Lung (tissue), 12 donors: ENCODE measurements around the gene FAM210A. TPM values are rescaled to one million over a fixed set of nuclear protein-coding genes. Genes with fewer than 3 reads are reported as not detected.

Source experiments
- ATAC-seq: fragments of 200-7000 bp; cut with Tn5 transposase; one replicate; pipeline ENCODE4 v1.9.1; 2020; ENCODE audit warnings: moderate number of reproducible peaks; ENCODE audit not compliant: insufficient read depth, low FRiP score
- DNase-seq, 3 donors: peaks; one replicate each; pipeline ENCODE4 v3.0.0-alpha.2; 2013 to 2017
- H3K27ac ChIP-seq, 2 donors: one replicate each; pipeline ENCODE4 v1.5.1; 2013; ENCODE audit warnings: mild to moderate bottlenecking in 2 of 2, moderate library complexity in 2 of 2, control low read depth in 1 of 2, inconsistent platforms in 1 of 2, low read depth in 1 of 2, low read length in 1 of 2
- H3K27me3 ChIP-seq, 3 donors: one replicate each; pipeline ENCODE4 v1.5.1; 2013; ENCODE audit warnings: low read length in 2 of 3; ENCODE audit not compliant: control insufficient read depth in 3 of 3, insufficient read depth in 3 of 3
- H3K36me3 ChIP-seq, 4 donors: one replicate each; pipeline ENCODE4 v1.5.1; 2013; ENCODE audit warnings: low read length in 4 of 4, mild to moderate bottlenecking in 1 of 4, moderate library complexity in 1 of 4; ENCODE audit not compliant: control insufficient read depth in 4 of 4, insufficient read depth in 4 of 4
- H3K4me1 ChIP-seq, 5 donors: one replicate each; pipeline ENCODE4 v1.5.1; 2013; ENCODE audit warnings: low read length in 5 of 5, mild to moderate bottlenecking in 2 of 5, moderate library complexity in 1 of 5; ENCODE audit not compliant: control insufficient read depth in 5 of 5, insufficient read depth in 5 of 5
- H3K4me3 ChIP-seq: one replicate; pipeline ENCODE4 v1.5.1; 2013; ENCODE audit warnings: mild to moderate bottlenecking, control low read depth, moderate library complexity
- H3K9ac ChIP-seq, 2 donors: one replicate each; pipeline ENCODE4 v1.5.1; 2013; ENCODE audit warnings: low read length in 2 of 2, control low read depth in 1 of 2; ENCODE audit not compliant: insufficient read depth in 1 of 2
- H3K9me3 ChIP-seq, 4 donors: one replicate each; pipeline ENCODE4 v1.5.1; 2013; ENCODE audit warnings: low read length in 3 of 4, mild to moderate bottlenecking in 1 of 4, moderate library complexity in 1 of 4; ENCODE audit not compliant: control insufficient read depth in 4 of 4, insufficient read depth in 3 of 4
- WGBS, 2 donors: extraction: QIAGEN DNeasy Blood & Tissue Kit; methylation state at CpG; one replicate each; pipeline ENCODE4 v1.1.7; 2013; 5-methylcytosine and 5-hydroxymethylcytosine counted together
- polyA plus RNA-seq, 2 donors: library from polyadenylated mRNA; stranded (reverse); fragments of 200-250 nt; gene quantifications; one replicate each; pipeline ENCODE4 v1.2.1, GENCODE V29; 2013
- total RNA-seq, 2 donors: library from RNA; depleted of rRNA in 1 of 2; stranded (reverse); fragments of >200 nt in 1 of 2; gene quantifications; one replicate each; pipeline ENCODE4 v1.2.1, GENCODE V29; 2014 to 2021
- TF ChIP-seq, protein P1 (sequence below): IDR thresholded peaks from 2 replicates; pipeline ENCODE4 v1.5.1; 2012; ENCODE audit warnings: mild to moderate bottlenecking; ENCODE audit errors: control extremely low read depth, extremely low read depth
- donor health status: control.
- donor health status: control.
- donor health status: Bipolar disorder and iron deficiency.
- donor health status: healthy.
- donor health status: DM: yes; HTN: yes; CAD: no.

Gene FAM210A
- total and polyA plus RNA-seq, 4 donors, result 4.2 to 20.2 (median 8.4) TPM

DNA sequence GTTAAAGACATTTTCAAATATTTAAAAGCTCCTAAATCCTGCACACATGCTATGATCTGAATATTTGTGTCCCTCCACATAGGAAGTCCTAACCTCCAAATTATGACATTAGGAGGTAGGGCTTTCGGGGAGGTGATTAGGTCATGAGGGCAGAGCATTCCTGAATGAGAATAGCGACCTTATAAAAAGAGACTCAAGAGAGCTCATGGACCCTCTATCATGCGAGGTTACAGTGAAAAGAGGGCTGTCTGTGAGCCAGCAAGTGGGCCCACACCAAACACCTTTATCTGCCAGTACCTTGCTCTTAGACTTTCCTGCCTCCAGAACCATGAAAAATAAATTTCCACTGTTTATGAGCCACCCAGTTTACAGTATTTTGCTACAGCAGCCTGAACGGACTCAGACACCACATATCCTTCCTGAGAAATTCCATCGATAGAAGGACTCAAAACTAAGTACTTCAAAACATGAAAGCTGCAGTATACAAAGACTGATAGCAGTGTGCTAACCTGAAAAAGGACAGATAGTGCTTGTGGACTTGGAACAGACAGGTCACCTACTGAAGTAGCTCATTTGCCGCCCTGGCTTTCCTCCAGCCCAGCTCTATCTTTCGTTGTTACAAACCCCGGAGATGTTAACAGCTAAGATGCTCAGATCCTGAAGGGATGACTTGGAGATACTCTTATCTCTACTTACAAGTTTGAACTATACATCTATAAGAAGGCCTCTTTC lies 13.8 kb downstream of the FAM210A start:
- Histone ChIP-seq H3K27me3 (no peaks in the 10 kb centered on the region), H3K27ac (no peak overlapping the region), H3K4me3 (no peak overlapping the region), H3K9me3 (no peaks in the 10 kb centered on the region), H3K9ac (no peak overlapping the region), H3K4me1 (peaks cover 0 to 19% (median 0%) of the 10 kb centered on the region in 5 donors), H3K36me3 (peaks cover 0 to 2% (median 0%) of the 10 kb centered on the region in 4 donors)
- 79 to 84% methylated on average over 8 of the region's 8 CpGs for WGBS, 2 donors
- ATAC-seq, result no peak
- DNase-seq, result no peak
- TF ChIP-seq, protein P1, sequence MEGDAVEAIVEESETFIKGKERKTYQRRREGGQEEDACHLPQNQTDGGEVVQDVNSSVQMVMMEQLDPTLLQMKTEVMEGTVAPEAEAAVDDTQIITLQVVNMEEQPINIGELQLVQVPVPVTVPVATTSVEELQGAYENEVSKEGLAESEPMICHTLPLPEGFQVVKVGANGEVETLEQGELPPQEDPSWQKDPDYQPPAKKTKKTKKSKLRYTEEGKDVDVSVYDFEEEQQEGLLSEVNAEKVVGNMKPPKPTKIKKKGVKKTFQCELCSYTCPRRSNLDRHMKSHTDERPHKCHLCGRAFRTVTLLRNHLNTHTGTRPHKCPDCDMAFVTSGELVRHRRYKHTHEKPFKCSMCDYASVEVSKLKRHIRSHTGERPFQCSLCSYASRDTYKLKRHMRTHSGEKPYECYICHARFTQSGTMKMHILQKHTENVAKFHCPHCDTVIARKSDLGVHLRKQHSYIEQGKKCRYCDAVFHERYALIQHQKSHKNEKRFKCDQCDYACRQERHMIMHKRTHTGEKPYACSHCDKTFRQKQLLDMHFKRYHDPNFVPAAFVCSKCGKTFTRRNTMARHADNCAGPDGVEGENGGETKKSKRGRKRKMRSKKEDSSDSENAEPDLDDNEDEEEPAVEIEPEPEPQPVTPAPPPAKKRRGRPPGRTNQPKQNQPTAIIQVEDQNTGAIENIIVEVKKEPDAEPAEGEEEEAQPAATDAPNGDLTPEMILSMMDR, result no peak

DNA sequence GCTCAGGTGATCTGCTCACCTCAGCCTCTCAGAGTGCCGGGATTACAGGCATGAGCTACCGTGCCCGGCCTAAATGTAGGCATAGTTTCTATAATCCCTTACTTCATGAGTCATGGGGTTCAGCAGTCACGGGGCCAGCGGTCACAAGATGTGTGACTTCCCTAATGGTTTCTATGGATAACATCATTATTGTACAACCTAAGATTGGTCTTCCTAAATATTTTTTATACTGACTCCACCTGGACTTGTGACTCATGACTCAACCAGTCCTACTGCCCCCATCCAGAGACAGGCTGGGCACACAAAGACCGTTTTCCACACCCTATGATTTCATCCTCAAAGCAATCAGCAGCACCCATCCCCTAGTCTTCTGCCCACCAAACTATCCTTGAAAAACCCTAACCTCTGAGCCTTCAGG lies 15.9 kb downstream of the FAM210A start:
- DNase-seq (no peak), ATAC-seq (no peak)
- TF ChIP-seq, protein P1, result no peak
- Histone ChIP-seq H3K4me1 (peaks cover 0 to 25% (median 0%) of the 10 kb centered on the region in 5 donors), H3K9ac (no peak overlapping the region), H3K27me3 (no peaks in the 10 kb centered on the region), H3K36me3 (peaks cover 0 to 2% (median 0%) of the 10 kb centered on the region in 4 donors), H3K9me3 (no peaks in the 10 kb centered on the region), H3K27ac (no peak overlapping the region), H3K4me3 (no peak overlapping the region)
- WGBS, 2 donors, result 82 to 90% methylated on average over 6 of the region's 6 CpGs

DNA sequence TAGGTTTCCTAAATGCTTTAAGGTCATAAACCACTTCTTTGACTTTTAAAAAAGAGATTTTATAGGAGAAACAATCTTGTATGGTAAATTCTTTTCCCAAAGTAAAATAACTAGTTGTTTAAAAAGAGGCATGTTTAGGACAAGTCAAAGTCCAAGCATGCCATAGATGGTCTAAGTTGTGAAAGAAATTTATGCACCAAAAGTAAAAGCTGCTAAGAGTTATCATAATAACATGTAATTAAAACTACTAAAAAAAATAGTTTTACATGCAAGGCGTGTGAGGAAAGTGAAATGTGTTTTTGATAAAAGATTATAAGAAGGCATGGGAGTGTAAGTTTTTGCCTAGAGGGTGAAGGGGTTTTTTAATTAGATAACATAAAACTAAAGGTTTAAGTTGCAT lies 22.5 kb downstream of the FAM210A start:
- no peak overlapping the region for H3K4me3 ChIP-seq
- WGBS, 2 donors, result 89 to 97% methylated on average over 1 of the region's 1 CpG
- H3K27me3 ChIP-seq, result no peaks in the 10 kb centered on the region
- TF ChIP-seq, protein P1, result no peak
- no peak overlapping the region for H3K9ac ChIP-seq
- peaks cover 0 to 4% (median 0%) of the 10 kb centered on the region in 4 donors for H3K36me3 ChIP-seq
- no peak overlapping the region for H3K27ac ChIP-seq
- peaks cover 0 to 12% (median 0%) of the 10 kb centered on the region in 5 donors for H3K4me1 ChIP-seq
- DNase-seq (peak in 1 of 3 donors; percentile 36), ATAC-seq (no peak)
- peaks cover 0 to 11% (median 0%) of the 10 kb centered on the region in 4 donors for H3K9me3 ChIP-seq

DNA sequence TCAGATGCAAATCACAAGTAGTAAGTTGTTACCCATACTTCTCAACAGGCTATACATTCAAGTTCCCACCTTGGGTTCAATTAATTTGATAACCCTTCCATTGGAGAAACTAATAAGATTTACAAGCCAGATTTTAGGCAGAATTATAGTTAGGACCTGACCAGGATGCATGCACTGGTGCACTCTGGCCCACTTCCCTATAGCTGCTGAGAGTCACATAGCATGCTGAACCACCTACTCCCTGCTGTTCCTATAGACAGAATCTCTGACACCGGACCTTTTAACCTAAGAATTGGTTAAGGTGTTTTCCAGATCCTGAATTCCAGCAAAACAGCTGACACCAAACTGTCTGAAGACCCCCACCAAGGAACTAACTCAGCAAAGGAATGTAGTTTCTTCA lies 26.2 kb downstream of the FAM210A start:
- Histone ChIP-seq H3K4me3 (no peak overlapping the region), H3K4me1 (peaks cover 0 to 3% (median 0%) of the 10 kb centered on the region in 5 donors), H3K27ac (no peak overlapping the region), H3K9ac (no peak overlapping the region), H3K9me3 (peaks cover 0 to 15% (median 2%) of the 10 kb centered on the region in 4 donors), H3K36me3 (peaks cover 0 to 4% (median 0%) of the 10 kb centered on the region in 4 donors), H3K27me3 (no peaks in the 10 kb centered on the region)
- 96 to 99% methylated on average over 1 of the region's 1 CpG for WGBS, 2 donors
- TF ChIP-seq, protein P1, result no peak
- no peak for ATAC-seq
- DNase-seq, result no peak
